GM12892 (cell line): ENCODE results near the gene PRR23E. TPM values are rescaled to one million over a fixed set of nuclear protein-coding genes. Genes with fewer than 3 reads are reported as not detected.

ENCODE experiments used
- DNase-seq: peaks from one replicate; pipeline ENCODE4 v3.0.0; 2011; ENCODE audit not compliant: insufficient read length
- FAIRE-seq: peaks from 2 replicates; lab custom pipeline; 2011; peaks lifted over from hg19 to GRCh38; lab: Jason Lieb, UNC
- POLR2A ChIP-seq: IDR thresholded peaks from 2 replicates; pipeline ENCODE4 v1.6.1; 2011; ENCODE audit warnings: low read depth, low read length, control low read depth
- POLR2AphosphoS5 ChIP-seq: IDR thresholded peaks from 2 replicates; pipeline ENCODE4 v1.6.1; 2011; ENCODE audit warnings: low read depth, low read length, control low read depth
- TAF1 ChIP-seq: IDR thresholded peaks from 2 replicates; pipeline ENCODE4 v1.6.1; 2011; ENCODE audit warnings: low read depth, mild to moderate bottlenecking, control low read depth, low read length, borderline replicate concordance
- polyA plus RNA-seq: library from polyadenylated mRNA; unstranded; fragments of >200 nt; gene quantifications from one replicate; pipeline ENCODE4 v1.2.1, GENCODE V29; 2012; ENCODE audit warnings: missing spikeins, inconsistent platforms; ENCODE audit not compliant: missing spikeins

The PRR23E gene
- not detected for polyA plus RNA-seq

- no peak for DNase-seq
- no peak for FAIRE-seq
- no peak for TF ChIP-seq POLR2A
- no peak for TF ChIP-seq TAF1
- no peak for TF ChIP-seq POLR2AphosphoS5
Observed at GRCh38 chr3:127192576-127193232, at the start of gene PRR23E. Gene PRR23E, plus strand, starts transcription at chr3:127193131. Its CDS starts 3,555 bp downstream, at chr3:127196686.

- FAIRE-seq (no peak), DNase-seq (no peak)
- TF ChIP-seq TAF1 (no peak), POLR2A (no peak), POLR2AphosphoS5 (no peak)
Observed at GRCh38 chr3:127143172-127143571, 49.8 kb upstream of the PRR23E start.

GRCh38 chr3:127144631-127145030 lies 48.3 kb upstream of the PRR23E start:
- no peak for DNase-seq
- no peak for FAIRE-seq

GRCh38 chr3:127145266-127145665 lies 47.7 kb upstream of the PRR23E start:
- FAIRE-seq: no peak

More at GRCh38 chr3:127144631-127145030, 48.3 kb upstream of the PRR23E start:
- TF ChIP-seq POLR2A (no peak), TAF1 (no peak), POLR2AphosphoS5 (no peak)

GRCh38 chr3:127147291-127147885 lies 45.5 kb upstream of the PRR23E start:
- TF ChIP-seq TAF1: no peak
- TF ChIP-seq POLR2A: no peak
- no peak for TF ChIP-seq POLR2AphosphoS5
- FAIRE-seq (no peak), DNase-seq (no peak)

More at GRCh38 chr3:127145266-127145665, 47.7 kb upstream of the PRR23E start:
- no peak for DNase-seq
- TF ChIP-seq POLR2AphosphoS5 (no peak), TAF1 (no peak), POLR2A (no peak)

GRCh38 chr3:127149621-127150310 lies 43.2 kb upstream of the PRR23E start:
- FAIRE-seq (no peak), DNase-seq (no peak)
- TF ChIP-seq POLR2AphosphoS5: no peak
- no peak for TF ChIP-seq TAF1
- TF ChIP-seq POLR2A: no peak

GRCh38 chr3:127150513-127151250 lies 42.2 kb upstream of the PRR23E start:
- TF ChIP-seq POLR2AphosphoS5 (no peak), POLR2A (no peak), TAF1 (no peak)
- DNase-seq (no peak), FAIRE-seq (no peak)

- TF ChIP-seq TAF1 (no peak), POLR2A (no peak), POLR2AphosphoS5 (no peak)
- DNase-seq (no peak), FAIRE-seq (no peak)
Observed at GRCh38 chr3:127151251-127151564, 41.7 kb upstream of the PRR23E start.

GRCh38 chr3:127151992-127152650 lies 40.8 kb upstream of the PRR23E start:
- FAIRE-seq (no peak), DNase-seq (no peak)
- TF ChIP-seq TAF1 (no peak), POLR2AphosphoS5 (no peak), POLR2A (no peak)

GRCh38 chr3:127152684-127153505 lies 40.0 kb upstream of the PRR23E start:
- DNase-seq: no peak
- FAIRE-seq: no peak
- TF ChIP-seq POLR2AphosphoS5: no peak
- no peak for TF ChIP-seq TAF1
- no peak for TF ChIP-seq POLR2A
